OCI-LY7 (cell line): Measurements from ENCODE around the gene SLC35G3.

ENCODE experiments used
- EZH2phosphoT487 ChIP-seq: fragments of 200-600 bp; sonication (generic); IDR thresholded peaks from 2 replicates; pipeline ENCODE4 v1.6.1; 2018; ENCODE audit warnings: low read depth, borderline replicate concordance, mild to moderate bottlenecking, mixed run types, antibody characterized with exemption, low read length, moderate library complexity, mixed read lengths
- TF ChIP-seq, protein P1 (sequence below): fragments of 200-600 bp; sonication (generic); conservative IDR thresholded peaks from 2 replicates; pipeline ENCODE4 v1.5.1; 2014; ENCODE audit warnings: mild to moderate bottlenecking, antibody characterized with exemption, low read length, moderate library complexity, mixed read lengths

DNA sequence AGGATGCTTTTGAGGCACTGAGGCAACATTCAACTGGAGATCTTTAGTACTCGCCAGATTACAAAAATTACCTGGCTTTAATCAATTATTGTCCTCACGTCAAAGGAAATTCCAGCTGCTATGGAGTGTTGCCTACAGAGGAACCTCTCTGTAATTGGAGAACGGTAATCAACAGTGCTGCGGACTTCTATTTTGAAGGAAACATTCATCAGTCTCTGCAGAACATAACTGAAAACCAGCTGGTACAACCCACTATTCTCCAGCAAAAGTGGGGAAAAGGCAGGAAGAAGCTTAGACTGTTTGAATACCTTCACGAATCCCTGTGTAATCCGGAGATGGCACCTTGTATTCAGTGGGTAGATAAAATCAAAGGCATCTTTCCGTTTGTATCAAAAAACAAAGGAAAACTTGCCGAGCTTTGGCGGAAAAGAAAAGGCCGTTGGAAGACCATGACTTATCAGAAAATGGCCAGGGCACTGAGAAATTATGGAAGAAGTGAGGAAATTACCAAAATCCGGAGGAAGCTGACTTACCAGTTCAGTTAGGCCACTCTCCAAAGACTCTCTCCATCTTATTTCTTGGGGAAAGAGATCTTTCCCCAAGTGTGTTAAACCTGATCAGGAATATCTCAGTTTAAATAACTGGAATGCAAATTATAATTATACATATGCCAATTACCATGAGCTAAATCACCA, 3.0 kb downstream of the SLC35G3 start:
- TF ChIP-seq, protein P1, sequence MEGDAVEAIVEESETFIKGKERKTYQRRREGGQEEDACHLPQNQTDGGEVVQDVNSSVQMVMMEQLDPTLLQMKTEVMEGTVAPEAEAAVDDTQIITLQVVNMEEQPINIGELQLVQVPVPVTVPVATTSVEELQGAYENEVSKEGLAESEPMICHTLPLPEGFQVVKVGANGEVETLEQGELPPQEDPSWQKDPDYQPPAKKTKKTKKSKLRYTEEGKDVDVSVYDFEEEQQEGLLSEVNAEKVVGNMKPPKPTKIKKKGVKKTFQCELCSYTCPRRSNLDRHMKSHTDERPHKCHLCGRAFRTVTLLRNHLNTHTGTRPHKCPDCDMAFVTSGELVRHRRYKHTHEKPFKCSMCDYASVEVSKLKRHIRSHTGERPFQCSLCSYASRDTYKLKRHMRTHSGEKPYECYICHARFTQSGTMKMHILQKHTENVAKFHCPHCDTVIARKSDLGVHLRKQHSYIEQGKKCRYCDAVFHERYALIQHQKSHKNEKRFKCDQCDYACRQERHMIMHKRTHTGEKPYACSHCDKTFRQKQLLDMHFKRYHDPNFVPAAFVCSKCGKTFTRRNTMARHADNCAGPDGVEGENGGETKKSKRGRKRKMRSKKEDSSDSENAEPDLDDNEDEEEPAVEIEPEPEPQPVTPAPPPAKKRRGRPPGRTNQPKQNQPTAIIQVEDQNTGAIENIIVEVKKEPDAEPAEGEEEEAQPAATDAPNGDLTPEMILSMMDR: no peak
- TF ChIP-seq EZH2phosphoT487: no peak
